ENCODE measurements around the gene WIPI1. TPM values are rescaled to one million over a fixed set of nuclear protein-coding genes. Genes with fewer than 3 reads are reported as not detected.
A peak's percentile ranks its signal among the peaks of the same experiment; 100 is the strongest.

The WIPI1 gene
- total and polyA plus RNA-seq, 9 of the 15 experiments (the other 6 are each of a cell fraction or from before 2014, with no cell fraction given): 3.7 to 23.5 (median 11.8) TPM

- TF ChIP-seq SIN3A (IDR thresholded peaks at IDR 0.05; ENCODE audit: borderline replicate concordance in 2 of 2, control insufficient read depth in 1 of 2, low read depth in 2 of 2, low read length in 2 of 2): no peak
- no peak for TF ChIP-seq HMGN3 (IDR thresholded peaks at IDR 0.05; ENCODE audit: borderline replicate concordance, extremely low read depth, insufficient read length, low read depth, low read length)
- TF ChIP-seq HCFC1 (IDR thresholded peaks at IDR 0.05; ENCODE audit: low read depth, low read length): 0 out of 2 replicates have a peak, but pooled peaks have one; percentile 25
- no peak for TF ChIP-seq ILK (tag; IDR thresholded peaks at IDR 0.05; ENCODE audit: borderline replicate concordance, low read depth)
- TF ChIP-seq RNF2 (IDR thresholded peaks at IDR 0.05): no peak
- TF ChIP-seq NEUROD1 (IDR thresholded peaks at IDR 0.05; ENCODE audit: borderline replicate concordance, low read depth, low read length, partially characterized antibody): no peak
- TF ChIP-seq CXXC5 (CRISPR knock-in tag; IDR thresholded peaks at IDR 0.05): 0 out of 2 replicates have a peak, but pooled peaks have one; percentile 26
- no peak for TF ChIP-seq MED1 (CRISPR knock-in tag; IDR thresholded peaks at IDR 0.05; ENCODE audit: borderline replicate concordance)
- peak; percentile 57; the same call in 1 of the 2 replicates for TF ChIP-seq REST (IDR thresholded peaks at IDR 0.05; ENCODE audit: borderline replicate concordance)
- TF ChIP-seq REST (CRISPR knock-in tag; IDR thresholded peaks at IDR 0.05; ENCODE audit: low read depth): no peak
- TF ChIP-seq PREB (CRISPR knock-in tag; IDR thresholded peaks at IDR 0.05): 0 out of 2 replicates have a peak, but pooled peaks have one; percentile 25
- TF ChIP-seq EP300 (IDR thresholded peaks at IDR 0.05; ENCODE audit: low read length): 0 out of 2 replicates have a peak, but pooled peaks have one; percentile 6
- no peak for TF ChIP-seq ETV6 (IDR thresholded peaks at IDR 0.05; ENCODE audit: borderline replicate concordance in 1 of 2, low read depth in 2 of 2, low read length in 1 of 2)
- no peak for TF ChIP-seq ETV6 (CRISPR knock-in tag; IDR thresholded peaks at IDR 0.05; ENCODE audit: borderline replicate concordance)
- no peak for TF ChIP-seq ZBTB43 (CRISPR knock-in tag; IDR thresholded peaks at IDR 0.05)
Observed at GRCh38 chr17:68435876-68436842, 21.1 kb downstream of the WIPI1 start (continued).

Data from K562 (cell line).